Left hindlimb (tissue), 1 donor: Measurements from ENCODE around the gene DSE.
"Not testable (repeated sequence)": the region's sequence is repeated elsewhere in the genome, so short reads cannot be mapped to it uniquely, and the experiment has no call there.

Source experiments
- DNase-seq: peaks from one replicate; pipeline ENCODE4 v3.0.0-alpha.2; 2018

Gene DSE

GRCh38 chr6:116370760-116371119 is at the start of gene DSE:
DSE (plus strand) TSS chr6:116370947; CDS start chr6:116399251, 28,304 bp downstream.
- peak; percentile 93 for DNase-seq

- not testable (repeated sequence) for DNase-seq
Observed at GRCh38 chr6:116321933-116322332, 48.8 kb upstream of the DSE start.

GRCh38 chr6:116323863-116324262 is 46.9 kb upstream of the DSE start:
- no peak for DNase-seq

- not testable (repeated sequence) for DNase-seq
Observed at GRCh38 chr6:116325634-116326132, 45.1 kb upstream of the DSE start.

GRCh38 chr6:116326181-116326671 is 44.5 kb upstream of the DSE start:
- no peak for DNase-seq

- no peak for DNase-seq
Observed at GRCh38 chr6:116326996-116327395, 43.8 kb upstream of the DSE start.

- no peak for DNase-seq
Observed at GRCh38 chr6:116327803-116328527, 42.8 kb upstream of the DSE start.

GRCh38 chr6:116328528-116328903 is 42.2 kb upstream of the DSE start:
- no peak for DNase-seq

GRCh38 chr6:116329156-116329555 is 41.6 kb upstream of the DSE start:
- DNase-seq = no peak

GRCh38 chr6:116330511-116330910 is 40.2 kb upstream of the DSE start:
- no peak for DNase-seq

- no peak for DNase-seq
Observed at GRCh38 chr6:116332096-116332495, 38.7 kb upstream of the DSE start.

GRCh38 chr6:116334638-116335409 is 35.9 kb upstream of the DSE start:
- DNase-seq = not testable (repeated sequence)

- no peak for DNase-seq
Observed at GRCh38 chr6:116335612-116336215, 35.0 kb upstream of the DSE start.

GRCh38 chr6:116338943-116339342 is 31.8 kb upstream of the DSE start:
- no peak for DNase-seq

- not testable (repeated sequence) for DNase-seq
Observed at GRCh38 chr6:116340625-116341024, 30.1 kb upstream of the DSE start.

- DNase-seq = no peak
Observed at GRCh38 chr6:116349216-116349615, 21.5 kb upstream of the DSE start.

- DNase-seq = no peak
Observed at GRCh38 chr6:116351101-116351500, 19.6 kb upstream of the DSE start.

- no peak for DNase-seq
Observed at GRCh38 chr6:116352515-116353471, 18.0 kb upstream of the DSE start.

GRCh38 chr6:116354236-116354635 is 16.5 kb upstream of the DSE start:
- DNase-seq = no peak

- DNase-seq = no peak
Observed at GRCh38 chr6:116355796-116356195, 15.0 kb upstream of the DSE start.

GRCh38 chr6:116359131-116359530 is 11.6 kb upstream of the DSE start:
- no peak for DNase-seq

GRCh38 chr6:116359835-116360234 is 10.9 kb upstream of the DSE start:
- DNase-seq = no peak
